ENCODE results near the gene CSTPP1.

CSTPP1 gene

DNA sequence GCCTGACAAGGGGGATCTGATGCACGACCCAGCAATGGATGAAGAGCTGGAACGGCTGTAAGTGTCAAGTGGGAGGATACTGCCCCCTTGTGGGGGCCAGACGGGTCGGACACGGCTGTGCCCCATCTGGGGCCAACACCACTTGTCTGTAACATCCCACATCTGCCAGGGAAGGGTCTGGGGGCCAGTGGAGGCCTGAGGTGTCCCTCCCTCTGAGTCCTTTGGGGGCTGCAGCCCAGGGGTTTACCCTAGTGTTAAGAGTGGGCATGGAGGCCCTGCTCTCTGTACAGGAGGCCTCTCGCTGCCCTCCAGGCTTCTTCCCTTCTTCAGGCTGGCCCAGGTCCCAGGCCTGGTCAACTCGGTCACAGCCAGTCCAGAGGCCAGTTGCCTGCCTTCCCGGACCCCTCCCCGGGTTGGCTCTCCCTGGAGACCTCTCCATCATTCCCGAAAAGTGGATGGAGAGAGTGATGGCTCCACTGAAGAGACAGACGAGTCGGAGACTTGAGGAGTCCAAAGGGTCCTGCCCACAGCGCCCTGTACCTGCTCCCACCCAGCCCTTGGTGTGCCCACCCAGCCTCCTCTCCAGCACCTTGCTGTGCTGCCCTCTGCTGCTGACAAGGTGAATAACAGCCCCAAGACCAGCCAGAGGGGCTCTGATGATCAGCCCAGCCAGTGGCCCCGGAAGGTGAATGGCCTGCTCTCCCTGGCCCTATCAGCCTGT is 224.7 kb downstream of the CSTPP1 start:
- H3K4me3 ChIP-seq (ENCODE audit: low read length), result no peak overlapping the region
- H3K36me3 ChIP-seq (ENCODE audit: insufficient read depth, low read depth, low read length), result peaks cover 31% of the 10 kb centered on the region
- no peaks in the 10 kb centered on the region for H3K9me3 ChIP-seq (ENCODE audit: insufficient read depth, low read depth, low read length)
- H3K27ac ChIP-seq (ENCODE audit: low read length), result no peak overlapping the region
- no peaks in the 10 kb centered on the region for H3K27me3 ChIP-seq (ENCODE audit: insufficient read depth, low read length)
- H3K9ac ChIP-seq (ENCODE audit: low read depth, low read length), result no peak overlapping the region
- no peaks in the 10 kb centered on the region for H3K4me1 ChIP-seq (ENCODE audit: insufficient read depth, low read length)

- no peak overlapping the region for H3K4me3 ChIP-seq (ENCODE audit: low read length)
- no peaks in the 10 kb centered on the region for H3K4me1 ChIP-seq (ENCODE audit: insufficient read depth, low read length)
- H3K27me3 ChIP-seq (ENCODE audit: insufficient read depth, low read length), result no peaks in the 10 kb centered on the region
- no peaks in the 10 kb centered on the region for H3K9me3 ChIP-seq (ENCODE audit: insufficient read depth, low read depth, low read length)
- H3K36me3 ChIP-seq (ENCODE audit: insufficient read depth, low read depth, low read length), result peaks cover 37% of the 10 kb centered on the region
- H3K9ac ChIP-seq (ENCODE audit: low read depth, low read length), result no peak overlapping the region
- no peak overlapping the region for H3K27ac ChIP-seq (ENCODE audit: low read length)
Measured at GRCh38 chr11:47161890-47162289, 225.3 kb downstream of the CSTPP1 start.

DNA sequence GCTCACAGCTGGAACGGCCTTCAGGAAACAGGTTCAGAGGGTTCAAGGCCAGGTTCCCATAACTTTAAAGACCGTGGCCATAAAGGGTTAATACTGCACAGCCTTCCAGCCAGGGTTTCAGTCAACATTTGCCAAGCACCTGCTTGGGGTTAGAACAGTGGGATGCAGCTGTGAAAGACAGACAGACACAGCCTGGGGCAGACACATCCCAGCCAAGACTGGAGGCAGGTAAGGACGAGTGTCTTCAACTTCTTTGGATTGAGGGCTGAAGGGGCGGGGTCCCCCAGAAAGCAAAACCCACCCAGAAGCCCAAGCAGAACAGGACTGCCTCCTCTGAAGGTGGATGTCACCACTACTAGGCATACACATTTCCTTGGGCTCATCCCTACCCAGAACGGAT is 225.9 kb downstream of the CSTPP1 start:
- no peak overlapping the region for H3K4me3 ChIP-seq (ENCODE audit: low read length)
- H3K36me3 ChIP-seq (ENCODE audit: insufficient read depth, low read depth, low read length), result peaks cover 43% of the 10 kb centered on the region
- no peak overlapping the region for H3K9ac ChIP-seq (ENCODE audit: low read depth, low read length)
- no peaks in the 10 kb centered on the region for H3K27me3 ChIP-seq (ENCODE audit: insufficient read depth, low read length)
- H3K9me3 ChIP-seq (ENCODE audit: insufficient read depth, low read depth, low read length), result no peaks in the 10 kb centered on the region
- no peaks in the 10 kb centered on the region for H3K4me1 ChIP-seq (ENCODE audit: insufficient read depth, low read length)
- H3K27ac ChIP-seq (ENCODE audit: low read length), result no peak overlapping the region

GRCh38 chr11:47163193-47163592 is 226.6 kb downstream of the CSTPP1 start:
- H3K9me3 ChIP-seq (ENCODE audit: insufficient read depth, low read depth, low read length), result no peaks in the 10 kb centered on the region
- H3K36me3 ChIP-seq (ENCODE audit: insufficient read depth, low read depth, low read length), result peaks cover 50% of the 10 kb centered on the region
- H3K9ac ChIP-seq (ENCODE audit: low read depth, low read length), result no peak overlapping the region
- no peaks in the 10 kb centered on the region for H3K27me3 ChIP-seq (ENCODE audit: insufficient read depth, low read length)
- H3K4me1 ChIP-seq (ENCODE audit: insufficient read depth, low read length), result no peaks in the 10 kb centered on the region
- no peak overlapping the region for H3K27ac ChIP-seq (ENCODE audit: low read length)
- no peak overlapping the region for H3K4me3 ChIP-seq (ENCODE audit: low read length)

DNA sequence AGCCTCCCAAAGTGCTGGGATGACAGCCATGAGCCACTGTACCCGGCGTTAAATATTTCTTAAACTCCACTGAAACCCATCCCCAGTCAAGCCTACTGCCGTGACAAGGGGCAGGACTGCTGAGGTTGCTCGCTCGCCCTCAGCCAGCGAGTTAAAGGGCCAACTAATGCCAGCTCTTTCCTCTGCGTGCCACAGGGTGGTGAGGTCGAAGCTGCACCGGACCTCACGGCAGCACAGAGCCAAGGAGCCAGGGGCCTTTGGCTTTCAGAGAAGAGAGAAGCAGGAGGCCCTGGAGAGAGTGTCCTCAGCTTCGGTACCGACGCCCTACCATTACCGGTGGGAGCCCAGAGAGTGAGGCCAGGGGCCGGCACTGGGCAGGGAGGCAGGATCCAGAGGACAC is 227.3 kb downstream of the CSTPP1 start:
- Histone ChIP-seq H3K9ac (ENCODE audit: low read depth, low read length) (no peak overlapping the region), H3K27me3 (ENCODE audit: insufficient read depth, low read length) (no peaks in the 10 kb centered on the region), H3K4me3 (ENCODE audit: low read length) (no peak overlapping the region), H3K4me1 (ENCODE audit: insufficient read depth, low read length) (no peaks in the 10 kb centered on the region), H3K27ac (ENCODE audit: low read length) (no peak overlapping the region), H3K36me3 (ENCODE audit: insufficient read depth, low read depth, low read length) (peaks cover 58% of the 10 kb centered on the region), H3K9me3 (ENCODE audit: insufficient read depth, low read depth, low read length) (no peaks in the 10 kb centered on the region)

DNA sequence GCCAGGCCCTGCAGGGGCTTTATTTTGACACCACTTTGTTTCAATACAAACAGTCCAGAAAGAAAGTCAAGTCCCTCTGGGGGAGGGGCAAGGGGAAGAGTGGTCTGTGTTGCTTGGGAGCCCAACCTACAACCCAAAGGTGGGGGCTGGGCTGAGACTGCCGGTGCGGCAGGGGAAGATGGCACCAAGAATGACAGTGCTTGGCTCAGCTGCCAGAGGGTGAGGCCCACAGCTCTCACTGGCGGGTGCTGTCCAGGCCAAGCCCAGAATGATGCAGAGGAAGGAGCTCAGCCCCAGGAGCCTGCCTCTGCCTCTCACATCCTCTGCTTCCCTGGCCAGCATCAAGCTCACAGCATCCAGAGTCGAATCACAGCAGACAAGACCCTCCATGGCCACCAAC is 227.8 kb downstream of the CSTPP1 start:
- no peak overlapping the region for H3K9ac ChIP-seq (ENCODE audit: low read depth, low read length)
- H3K27ac ChIP-seq (ENCODE audit: low read length), result no peak overlapping the region
- no peaks in the 10 kb centered on the region for H3K4me1 ChIP-seq (ENCODE audit: insufficient read depth, low read length)
- no peaks in the 10 kb centered on the region for H3K27me3 ChIP-seq (ENCODE audit: insufficient read depth, low read length)
- H3K4me3 ChIP-seq (ENCODE audit: low read length), result no peak overlapping the region
- H3K36me3 ChIP-seq (ENCODE audit: insufficient read depth, low read depth, low read length), result peaks cover 59% of the 10 kb centered on the region
- H3K9me3 ChIP-seq (ENCODE audit: insufficient read depth, low read depth, low read length), result no peaks in the 10 kb centered on the region

GRCh38 chr11:47165253-47165840 is 228.8 kb downstream of the CSTPP1 start:
- Histone ChIP-seq H3K36me3 (ENCODE audit: insufficient read depth, low read depth, low read length) (peaks cover 66% of the 10 kb centered on the region), H3K9ac (ENCODE audit: low read depth, low read length) (no peak overlapping the region), H3K9me3 (ENCODE audit: insufficient read depth, low read depth, low read length) (no peaks in the 10 kb centered on the region), H3K4me1 (ENCODE audit: insufficient read depth, low read length) (no peaks in the 10 kb centered on the region), H3K27ac (ENCODE audit: low read length) (no peak overlapping the region), H3K27me3 (ENCODE audit: insufficient read depth, low read length) (no peaks in the 10 kb centered on the region), H3K4me3 (ENCODE audit: low read length) (no peak overlapping the region)

GRCh38 chr11:47166368-47166767 is 229.8 kb downstream of the CSTPP1 start:
- no peaks in the 10 kb centered on the region for H3K9me3 ChIP-seq (ENCODE audit: insufficient read depth, low read depth, low read length)
- H3K4me3 ChIP-seq (ENCODE audit: low read length), result no peak overlapping the region
- H3K36me3 ChIP-seq (ENCODE audit: insufficient read depth, low read depth, low read length), result peaks cover 76% of the 10 kb centered on the region
- H3K9ac ChIP-seq (ENCODE audit: low read depth, low read length), result no peak overlapping the region
- H3K27ac ChIP-seq (ENCODE audit: low read length), result no peak overlapping the region
- no peaks in the 10 kb centered on the region for H3K4me1 ChIP-seq (ENCODE audit: insufficient read depth, low read length)
- H3K27me3 ChIP-seq (ENCODE audit: insufficient read depth, low read length), result no peaks in the 10 kb centered on the region

DNA sequence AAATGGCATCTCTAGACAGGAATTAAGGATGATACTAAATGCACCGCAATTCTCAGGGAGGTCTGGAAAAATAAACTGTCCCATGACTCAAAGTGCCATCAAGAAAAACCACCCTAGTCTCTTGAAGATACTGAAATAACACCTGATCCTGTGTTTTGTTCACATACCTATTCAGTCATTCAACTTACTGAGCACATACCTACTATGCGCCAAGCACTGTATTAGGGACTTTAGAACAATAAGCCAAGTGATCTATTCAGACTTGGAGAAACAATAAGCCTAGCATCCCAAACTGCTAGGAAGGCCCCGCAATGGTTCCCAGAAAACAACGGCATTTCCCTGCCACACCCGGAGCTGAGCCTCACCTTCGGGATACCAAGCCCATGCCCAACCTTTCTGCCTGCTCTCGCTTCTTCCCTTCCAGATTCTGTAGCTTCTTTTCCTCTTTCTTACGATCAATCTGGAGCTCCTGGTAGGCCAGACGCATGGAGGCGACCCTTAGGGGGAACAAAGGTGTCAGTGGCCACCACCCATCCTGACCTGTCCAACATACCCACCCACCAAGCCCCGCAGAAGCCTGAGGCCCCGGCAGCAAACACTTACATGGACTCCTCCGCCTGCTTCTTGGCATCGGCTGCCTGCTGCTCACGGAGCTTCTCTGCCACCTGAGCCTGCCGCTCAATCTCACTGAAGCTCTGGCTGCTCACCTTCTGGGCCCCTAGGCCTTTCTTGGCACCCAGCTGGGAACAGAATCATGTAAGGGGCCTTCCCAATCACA is 234.7 kb downstream of the CSTPP1 start:
- H3K4me3 ChIP-seq (ENCODE audit: low read length), result no peak overlapping the region
- no peak overlapping the region for H3K27ac ChIP-seq (ENCODE audit: low read length)
- H3K4me1 ChIP-seq (ENCODE audit: insufficient read depth, low read length), result no peaks in the 10 kb centered on the region
- H3K9ac ChIP-seq (ENCODE audit: low read depth, low read length), result no peak overlapping the region
- H3K36me3 ChIP-seq (ENCODE audit: insufficient read depth, low read depth, low read length), result peaks cover 82% of the 10 kb centered on the region
- no peaks in the 10 kb centered on the region for H3K9me3 ChIP-seq (ENCODE audit: insufficient read depth, low read depth, low read length)
- H3K27me3 ChIP-seq (ENCODE audit: insufficient read depth, low read length), result no peaks in the 10 kb centered on the region

GRCh38 chr11:47171856-47172255 is 235.3 kb downstream of the CSTPP1 start:
- H3K9ac ChIP-seq (ENCODE audit: low read depth, low read length), result no peak overlapping the region
- H3K4me1 ChIP-seq (ENCODE audit: insufficient read depth, low read length), result no peaks in the 10 kb centered on the region
- H3K27me3 ChIP-seq (ENCODE audit: insufficient read depth, low read length), result no peaks in the 10 kb centered on the region
- no peak overlapping the region for H3K4me3 ChIP-seq (ENCODE audit: low read length)
- H3K9me3 ChIP-seq (ENCODE audit: insufficient read depth, low read depth, low read length), result no peaks in the 10 kb centered on the region
- H3K27ac ChIP-seq (ENCODE audit: low read length), result no peak overlapping the region
- peaks cover 76% of the 10 kb centered on the region for H3K36me3 ChIP-seq (ENCODE audit: insufficient read depth, low read depth, low read length)

GRCh38 chr11:47172740-47173336 is 236.3 kb downstream of the CSTPP1 start:
- peaks cover 66% of the 10 kb centered on the region for H3K36me3 ChIP-seq (ENCODE audit: insufficient read depth, low read depth, low read length)
- H3K4me1 ChIP-seq (ENCODE audit: insufficient read depth, low read length), result no peaks in the 10 kb centered on the region
- H3K9me3 ChIP-seq (ENCODE audit: insufficient read depth, low read depth, low read length), result no peaks in the 10 kb centered on the region
- H3K9ac ChIP-seq (ENCODE audit: low read depth, low read length), result no peak overlapping the region
- no peaks in the 10 kb centered on the region for H3K27me3 ChIP-seq (ENCODE audit: insufficient read depth, low read length)
- no peak overlapping the region for H3K27ac ChIP-seq (ENCODE audit: low read length)
- H3K4me3 ChIP-seq (ENCODE audit: low read length), result no peak overlapping the region

All from iPS-20b (cell line).